Measurements from ENCODE around the gene RAB37.

- no peak for TF ChIP-seq CTCF (conservative IDR thresholded peaks at IDR 0.05)
- TF ChIP-seq ZFX (IDR thresholded peaks at IDR 0.05): no peak
Observed at GRCh38 chr17:74752415-74752814, 15.4 kb downstream of the RAB37 start.

All from C4-2B (cell line).